HepG2 (cell line): Measurements from ENCODE around the gene SPAG7. TPM values are rescaled to one million over a fixed set of nuclear protein-coding genes. Genes with fewer than 3 reads are reported as not detected.

Source experiments
- ATAC-seq: fragments of 200-7000 bp; cut with Tn5 transposase; 3 replicates; pipeline ENCODE4 v1.9.1; 2020; ENCODE audit warnings: mild to moderate bottlenecking, moderate library complexity
- BruUV-seq: library from RNA; stranded (reverse); fragments of 400-500 nt; replicated peaks from 2 replicates; lab custom pipeline; 2021; lab: Mats Ljungman, UMichigan
- CTCF ChIA-PET: fragments of 300-600 bp; formaldehyde crosslinking; extraction: SDS; loops from one replicate; lab custom pipeline; 2021; ENCODE audit warnings: low total read pairs, inconsistent platforms, low intra/inter-chr PET ratio; lab: Yijun Ruan, JAX
- POLR2A ChIA-PET: fragments of 350-600 bp; sonication (Branson Sonifier 250); formaldehyde crosslinking; loops from one replicate; lab custom pipeline; 2020; ENCODE audit warnings: antibody characterized with exemption, inconsistent platforms; lab: Yijun Ruan, JAX
- DNase-seq: peaks from one replicate; pipeline ENCODE4 v3.0.0-alpha.2; 2015; ENCODE audit warnings: low spot score
- FAIRE-seq: peaks from 3 replicates; lab custom pipeline; 2011; peaks lifted over from hg19 to GRCh38; lab: Jason Lieb, UNC
- H2AFZ ChIP-seq: one replicate; pipeline ENCODE4 v1.6.1; 2011; ENCODE audit warnings: low read length, inconsistent platforms
- H3K27ac ChIP-seq: fragments of 300-600 bp; 3 replicates; pipeline ENCODE4 v1.8.0; 2011; ENCODE audit warnings: mixed run types, mild to moderate bottlenecking, mixed read lengths, low read length, inconsistent platforms; ENCODE audit not compliant: insufficient read depth; ENCODE audit errors: extremely low read length
- H3K27me3 ChIP-seq, 2 experiments: fragments of 200-600 bp in 1 of 2; 2 replicates in 1 of 2; 3 replicates in 1 of 2; pipeline versions ENCODE4 v1.6.0 to v1.8.0; 2011; ENCODE audit warnings: low read length in 2 of 2, mild to moderate bottlenecking in 2 of 2, moderate library complexity in 2 of 2, inconsistent platforms in 1 of 2; ENCODE audit not compliant: insufficient read depth in 2 of 2, control insufficient read depth in 1 of 2
- H3K36me3 ChIP-seq, 2 experiments: fragments of 200-600 bp in 1 of 2; replicated peaks in 1 of 2; 2 replicates in 1 of 2; 3 replicates in 1 of 2; pipeline versions ENCODE4 v1.5.1 to v1.8.0; 2011; ENCODE audit warnings: low read length in 2 of 2, inconsistent platforms in 1 of 2; ENCODE audit not compliant: insufficient read depth in 2 of 2, control insufficient read depth in 1 of 2
- H3K4me1 ChIP-seq: 2 replicates; pipeline ENCODE4 v1.5.1; 2012; ENCODE audit warnings: low read length, inconsistent platforms; ENCODE audit not compliant: insufficient read depth
- H3K4me2 ChIP-seq: 2 replicates; pipeline ENCODE4 v1.6.0; 2011; ENCODE audit warnings: low read depth, low read length, inconsistent platforms
- H3K4me3 ChIP-seq, 3 experiments: fragments of 200-600 bp in 1 of 3; sonication (generic), shearing (Covaris generic) in 1 of 3; replicated peaks in 1 of 3; 2 replicates each; pipeline ENCODE4 v1.5.1; 2011 to 2016; ENCODE audit warnings: low read length in 3 of 3, inconsistent platforms in 2 of 3, low read depth in 2 of 3, mild to moderate bottlenecking in 2 of 3, control low read depth in 1 of 3, mixed read lengths in 1 of 3; ENCODE audit not compliant: insufficient read depth in 1 of 3
- H3K79me2 ChIP-seq: one replicate; pipeline ENCODE4 v1.6.1; 2011; ENCODE audit warnings: low read length, inconsistent platforms; ENCODE audit not compliant: insufficient read depth
- H3K9ac ChIP-seq: 2 replicates; pipeline ENCODE4 v1.6.0; 2011; ENCODE audit warnings: mild to moderate bottlenecking, low read depth, low read length, inconsistent platforms; ENCODE audit not compliant: insufficient read depth
- H3K9me3 ChIP-seq: 2 replicates; pipeline ENCODE4 v1.5.1; 2012; ENCODE audit warnings: mild to moderate bottlenecking, low read length
- H4K20me1 ChIP-seq: 2 replicates; pipeline ENCODE4 v1.6.0; 2011; ENCODE audit warnings: inconsistent platforms, mild to moderate bottlenecking, low read length, moderate library complexity; ENCODE audit not compliant: insufficient read depth
- AGO2 ChIP-seq: fragments of 200-400 bp; formaldehyde crosslinking; optimal IDR thresholded peaks from 2 replicates; pipeline ENCODE3; 2017; ENCODE audit warnings: mild to moderate bottlenecking, low read depth, low read length, moderate library complexity
- DMTF1 ChIP-seq: sonication (generic); formaldehyde crosslinking; IDR thresholded peaks from 2 replicates; pipeline ENCODE4 v1.4.0; 2020; ENCODE audit warnings: mild to moderate bottlenecking, missing genetic modification reagents
- ELF4 ChIP-seq: sonication (generic); formaldehyde crosslinking; IDR thresholded peaks from 2 replicates; pipeline ENCODE4 v1.5.0; 2020; ENCODE audit warnings: missing genetic modification reagents, mild to moderate bottlenecking, moderate library complexity, borderline replicate concordance
- KAT2B ChIP-seq: fragments of 150-350 bp; IDR thresholded peaks from 2 replicates; pipeline ENCODE4 v1.6.1; 2014; ENCODE audit warnings: low read depth, low read length, borderline replicate concordance
- RBFOX2 ChIP-seq: fragments of 200-400 bp; formaldehyde crosslinking; IDR thresholded peaks from 2 replicates; pipeline ENCODE4 v1.6.1; 2017; ENCODE audit warnings: low read depth, mild to moderate bottlenecking, low read length
- SIN3B ChIP-seq: fragments of 150-350 bp; IDR thresholded peaks from 2 replicates; pipeline ENCODE4 v1.6.1; 2014; ENCODE audit warnings: low read length
- STAG1 ChIP-seq: sonication (generic); formaldehyde crosslinking; IDR thresholded peaks from 2 replicates; pipeline ENCODE4 v1.4.0; 2020; ENCODE audit warnings: missing genetic modification reagents
- TAF15 ChIP-seq: fragments of 200-400 bp; formaldehyde crosslinking; IDR thresholded peaks from one replicate; pipeline ENCODE4 v1.6.1; 2018; ENCODE audit warnings: mild to moderate bottlenecking, low read depth, low read length; ENCODE audit not compliant: poor library complexity, severe bottlenecking
- TSC22D2 ChIP-seq: sonication (generic); formaldehyde crosslinking; IDR thresholded peaks from 2 replicates; pipeline ENCODE4 v1.5.1; 2020; ENCODE audit warnings: missing genetic modification reagents, mild to moderate bottlenecking, borderline replicate concordance
- ZBTB33 ChIP-seq: sonication (generic); formaldehyde crosslinking; IDR thresholded peaks from 2 replicates; pipeline ENCODE4 v1.4.0; 2020; ENCODE audit warnings: missing genetic modification reagents
- ZNF205 ChIP-seq: IDR thresholded peaks from 2 replicates; pipeline ENCODE4 v1.6.1; 2018; ENCODE audit warnings: missing biosample characterization, missing genetic modification reagents
- ZNF326 ChIP-seq: sonication (generic); formaldehyde crosslinking; IDR thresholded peaks from 2 replicates; pipeline ENCODE4 v1.4.0; 2020; ENCODE audit warnings: missing genetic modification reagents, borderline replicate concordance
- ZNF451 ChIP-seq: sonication (generic); formaldehyde crosslinking; IDR thresholded peaks from 2 replicates; pipeline ENCODE4 v1.5.0; 2020; ENCODE audit warnings: mild to moderate bottlenecking, missing genetic modification reagents
- ZNF552 ChIP-seq: sonication (generic); formaldehyde crosslinking; IDR thresholded peaks from 2 replicates; pipeline ENCODE4 v1.9.0; 2022; ENCODE audit warnings: missing genetic modification reagents, mild to moderate bottlenecking, borderline replicate concordance
- ZSCAN25 ChIP-seq: sonication (generic); formaldehyde crosslinking; IDR thresholded peaks from 2 replicates; pipeline ENCODE4 v1.8.0; 2022; ENCODE audit warnings: mild to moderate bottlenecking, missing genetic modification reagents
- WGBS: methylation state at CpG from one replicate; pipeline ENCODE4 v1.1.6; 2017; ENCODE audit warnings: low lambda C conversion rate; 5-methylcytosine and 5-hydroxymethylcytosine counted together
- in situ Hi-C: cut with HindIII; loops from 2 replicates; pipeline ENCODE4 v1.10.0; 2017; ENCODE audit warnings: low pct_unique_long_range_greater_than_20kb; ENCODE audit not compliant: extremely low pct_ligation_motif_present
- intact Hi-C: fragments of 100-400 bp; cut with micrococcal nuclease; formaldehyde crosslinking; loops from one replicate; pipeline ENCODE4 v1.10.0; 2022; ENCODE audit not compliant: unreplicated experiment
- polyA plus RNA-seq, 8 experiments: library from polyadenylated mRNA; depleted of rRNA in 3 of 8; stranded (reverse) in 7 of 8; unstranded in 1 of 8; fragments of >200 nt; fragmentation: Illumina TruSeq in 4 of 8; extraction: Trizol in 4 of 8; gene quantifications; 2 replicates each; pipeline versions ENCODE4 v1.2.1 to v1.2.3, GENCODE V29; 2011 to 2016; ENCODE audit warnings: low read depth in 4 of 8, missing spikeins in 1 of 8, mixed read lengths in 1 of 8; ENCODE audit not compliant: insufficient read depth in 1 of 8
- total RNA-seq, 5 experiments: library from RNA; depleted of rRNA; stranded (reverse); fragments of >200 nt; fragmentation: Illumina TruSeq; extraction: Trizol; gene quantifications; 2 replicates each; pipeline ENCODE4 v1.2.3, GENCODE V29; 2016; ENCODE audit warnings: low read depth in 1 of 5

SPAG7 gene
- total and polyA plus RNA-seq, 2 of the 13 experiments (the other 11 are each of a cell fraction or from before 2014, with no cell fraction given) = 51.0 to 59.0 TPM

GRCh38 chr17:5002121-5002788 lies 34.6 kb upstream of the SPAG7 start (continued):
- TF ChIP-seq TSC22D2 (CRISPR knock-in tag) (no peak), ZNF205 (CRISPR knock-in tag) (no peak), ZNF451 (CRISPR knock-in tag) (no peak), TAF15 (no peak), STAG1 (CRISPR knock-in tag) (no peak), ELF4 (CRISPR knock-in tag) (no peak), DMTF1 (CRISPR knock-in tag) (no peak), SIN3B (no peak), ZNF552 (no peak)

GRCh38 chr17:5000237-5000639 lies 32.6 kb upstream of the SPAG7 start:
- no peak for ATAC-seq

More at GRCh38 chr17:5000237-5000639, 32.6 kb upstream of the SPAG7 start:
- intact Hi-C loops (no loop called here), in situ Hi-C loops (no loop called here)
- POLR2A ChIA-PET = interaction anchor here (0.9 to 5.1 kb wide), 5 partner anchors 13 to 60 kb away, joined by 3 to 74 read pairs (median 8); partner anchors contain the start of genes CAMTA2, RNF167, SLC25A11 and SPAG7
- CTCF ChIA-PET = no interaction called here
- Histone ChIP-seq H3K9ac (peak overlapping the region; percentile 92), H3K27ac (peak overlapping the region; percentile 93), H3K79me2 (peaks cover 27% of the 10 kb centered on the region), H3K4me3 (peak overlapping the region in 2 of 3 experiments; percentile 92 to 93; a peak in 2 of 6 replicates), H3K4me1 (peaks cover 28% of the 10 kb centered on the region), H4K20me1 (no peaks in the 10 kb centered on the region), H3K36me3 (peaks cover 17 to 45% of the 10 kb centered on the region in 2 experiments), H3K9me3 (no peaks in the 10 kb centered on the region), H3K4me2 (peak overlapping the region; percentile 82), H3K27me3 (no peaks in the 10 kb centered on the region; a peak in 1 of 5 replicates), H2AFZ (no peak overlapping the region)
- DNase-seq = no peak
- 91% methylated on average over 10 of the region's 11 CpGs for WGBS
- no TSS peak for BruUV-seq
- no peak for FAIRE-seq
- TF ChIP-seq ZSCAN25 (CRISPR knock-in tag) (no peak), ZNF326 (no peak), RBFOX2 (0 out of 2 replicates have a peak, but pooled peaks have one; percentile 39), AGO2 (peak; percentile 66), KAT2B (no peak), ZBTB33 (CRISPR knock-in tag) (no peak)
